Activated naive CD8-positive, alpha-beta T cell treated with anti-CD3 and anti-CD28 coated beads, Interleukin-2, amount 50 U/mL, for 24 hours (primary cell): ENCODE data around the gene TOM1L2.

Source experiments
- ATAC-seq: fragments of 150-1000 bp; cut with Tn5 transposase; one replicate; pipeline ENCODE4 v1.10.0; 2021
- DNase-seq: peaks from one replicate; pipeline ENCODE4 v3.0.0; 2021
- H3K27ac Mint-ChIP-seq: one replicate; pipeline ENCODE4 v1.8.0; 2021; ENCODE audit warnings: mild to moderate bottlenecking, mixed read lengths
- H3K27me3 Mint-ChIP-seq: one replicate; pipeline ENCODE4 v1.8.0; 2021; ENCODE audit warnings: mixed read lengths
- H3K36me3 Mint-ChIP-seq: one replicate; pipeline ENCODE4 v1.8.0; 2021; ENCODE audit warnings: low read depth, mixed read lengths
- H3K4me1 Mint-ChIP-seq: one replicate; pipeline ENCODE4 v1.8.0; 2021; ENCODE audit warnings: mixed read lengths
- H3K4me3 Mint-ChIP-seq: one replicate; pipeline ENCODE4 v1.8.0; 2021; ENCODE audit warnings: mild to moderate bottlenecking, moderate library complexity, mixed read lengths
- H3K9me3 Mint-ChIP-seq: one replicate; pipeline ENCODE4 v1.8.0; 2021; ENCODE audit warnings: mixed read lengths

Gene TOM1L2

DNA sequence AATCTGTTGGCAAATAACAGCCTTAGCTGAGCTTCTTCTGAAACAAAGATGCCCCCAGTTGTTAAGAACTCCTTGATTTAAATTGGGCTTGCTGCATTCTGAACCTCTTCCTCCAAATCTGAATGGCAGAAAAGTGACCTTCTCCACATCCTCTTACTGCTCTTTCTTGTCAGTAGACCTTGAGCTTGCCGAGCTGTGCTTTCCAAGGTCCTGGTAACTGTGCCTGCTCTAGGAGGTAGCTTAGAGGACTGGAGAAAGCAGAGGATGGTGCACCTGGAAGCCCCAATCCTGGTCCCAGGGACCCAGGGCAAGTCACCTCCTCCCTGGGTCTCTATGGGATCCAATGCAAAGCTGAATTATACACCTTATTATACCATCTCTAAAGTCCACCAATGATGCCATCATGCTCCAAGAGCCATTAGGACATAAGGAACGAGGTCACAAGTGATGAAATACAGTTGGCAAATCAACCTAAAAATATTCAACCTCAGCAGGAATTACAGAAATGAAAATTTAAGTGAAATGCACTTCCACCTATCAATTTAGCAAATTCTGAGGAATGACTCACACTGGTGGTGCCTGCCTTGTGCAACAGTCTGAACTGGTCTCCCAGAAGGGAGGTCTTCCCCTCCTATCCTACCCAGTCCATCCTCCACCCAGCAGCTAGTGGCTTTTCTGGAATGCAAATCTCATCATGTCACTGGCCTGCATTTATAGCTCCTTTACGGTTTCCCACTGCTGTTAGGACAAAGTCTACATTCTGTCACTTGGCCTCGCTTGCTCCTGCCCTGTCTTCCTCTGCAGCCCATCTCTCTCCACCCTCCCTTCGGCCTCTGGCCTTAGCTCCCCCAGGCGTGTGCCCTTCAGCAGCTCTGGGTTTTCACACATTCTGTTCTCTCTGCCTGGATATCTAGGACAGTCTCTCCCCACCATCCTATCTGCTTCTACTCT is 36.6 kb downstream of the TOM1L2 start:
- ATAC-seq, result no peak
- Mint-ChIP-seq H3K4me3 (no peak overlapping the region), H3K27ac (no peak overlapping the region), H3K4me1 (peaks cover 31% of the 10 kb centered on the region), H3K27me3 (no peaks in the 10 kb centered on the region), H3K36me3 (no peaks in the 10 kb centered on the region), H3K9me3 (no peaks in the 10 kb centered on the region)
- DNase-seq, result no peak

DNA sequence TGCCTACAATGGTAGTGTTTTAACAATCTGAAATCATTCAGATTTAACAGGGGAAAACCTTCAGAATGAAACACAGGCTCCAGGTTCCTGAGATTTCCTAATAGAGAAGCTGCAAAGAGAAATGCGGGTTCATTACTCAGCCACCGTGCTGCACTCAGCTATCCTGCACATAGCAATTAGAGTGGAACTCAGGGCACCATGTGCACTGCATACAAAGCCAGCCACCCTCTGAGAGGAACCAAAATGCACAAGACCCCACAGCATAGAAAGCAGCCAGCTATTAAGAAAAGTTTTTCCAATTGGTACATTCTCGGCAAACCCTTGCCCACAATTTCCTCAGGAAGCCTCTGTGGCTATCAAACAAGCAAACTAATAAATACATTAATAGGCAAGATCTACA is 37.4 kb downstream of the TOM1L2 start:
- H3K4me1 Mint-ChIP-seq, result peaks cover 31% of the 10 kb centered on the region
- no peak overlapping the region for H3K4me3 Mint-ChIP-seq
- ATAC-seq (no peak), DNase-seq (no peak)
- no peak overlapping the region for H3K27ac Mint-ChIP-seq
- no peaks in the 10 kb centered on the region for H3K9me3 Mint-ChIP-seq
- H3K27me3 Mint-ChIP-seq, result no peaks in the 10 kb centered on the region
- no peaks in the 10 kb centered on the region for H3K36me3 Mint-ChIP-seq

DNA sequence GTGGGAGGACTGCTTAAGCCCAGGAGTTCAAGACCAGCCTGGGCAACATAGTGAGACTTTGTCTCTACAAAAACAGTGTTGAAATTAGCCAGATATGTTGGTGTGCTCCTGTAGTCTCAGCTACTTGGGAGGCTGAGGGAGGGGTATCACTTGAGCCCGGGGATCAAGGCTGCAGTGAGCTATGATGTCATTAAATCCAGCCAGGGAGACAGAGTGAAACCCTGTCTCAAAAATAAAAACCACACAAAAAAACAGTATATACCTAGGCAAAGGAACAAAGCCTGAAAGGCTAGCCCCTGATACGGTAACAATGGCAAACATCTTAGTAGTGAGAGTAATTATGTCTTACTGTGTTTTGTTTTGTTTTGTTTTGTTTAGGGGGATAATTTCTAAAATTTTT is 38.0 kb downstream of the TOM1L2 start:
- H3K27me3 Mint-ChIP-seq, result no peaks in the 10 kb centered on the region
- peak overlapping the region; percentile 10 for H3K27ac Mint-ChIP-seq
- H3K4me1 Mint-ChIP-seq, result peaks cover 31% of the 10 kb centered on the region
- ATAC-seq, result no peak
- H3K9me3 Mint-ChIP-seq, result no peaks in the 10 kb centered on the region
- no peak overlapping the region for H3K4me3 Mint-ChIP-seq
- DNase-seq, result no peak
- H3K36me3 Mint-ChIP-seq, result no peaks in the 10 kb centered on the region

DNA sequence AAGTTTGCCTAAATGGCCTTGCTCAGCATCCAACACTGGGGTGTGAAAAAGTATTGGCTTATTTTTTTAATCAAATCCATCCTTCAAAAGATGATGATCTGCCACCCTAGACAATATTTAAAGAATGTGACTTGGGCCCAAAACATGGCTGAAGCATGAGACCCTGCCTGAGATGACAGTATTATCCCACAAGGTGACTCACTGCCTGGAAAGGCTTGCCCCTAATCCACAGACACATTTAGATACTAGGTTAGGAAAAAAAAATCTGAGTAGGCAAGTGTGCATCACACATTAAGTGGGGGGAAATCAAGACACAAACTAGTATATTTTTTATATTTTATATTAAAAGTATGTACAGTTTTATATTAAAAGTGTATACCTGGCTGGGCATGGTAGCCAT is 38.4 kb downstream of the TOM1L2 start:
- DNase-seq, result no peak
- Mint-ChIP-seq H3K4me1 (peaks cover 31% of the 10 kb centered on the region), H3K27ac (peak overlapping the region; percentile 14), H3K9me3 (no peaks in the 10 kb centered on the region), H3K36me3 (no peaks in the 10 kb centered on the region), H3K4me3 (no peak overlapping the region), H3K27me3 (no peaks in the 10 kb centered on the region)
- peak; percentile 82 for ATAC-seq

DNA sequence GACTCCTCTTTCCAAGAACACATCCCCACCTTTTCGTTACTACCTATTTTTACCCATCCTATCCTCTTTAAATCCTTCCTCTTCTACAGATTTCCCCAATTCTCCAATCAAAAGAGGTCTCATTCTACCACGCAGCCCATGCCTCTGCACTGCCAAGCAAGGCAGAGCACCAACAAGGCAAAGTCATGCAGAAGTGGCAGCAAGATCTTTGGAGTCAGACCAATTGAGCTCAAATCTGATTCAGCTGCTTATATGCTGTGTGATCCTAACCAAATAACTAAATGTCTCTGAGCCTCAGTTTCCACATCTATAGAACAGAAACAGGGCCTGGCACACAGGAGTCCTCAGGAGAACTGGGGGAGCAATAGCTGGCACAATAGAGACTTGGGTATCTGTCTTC is 41.0 kb downstream of the TOM1L2 start:
- ATAC-seq (no peak), DNase-seq (no peak)
- Mint-ChIP-seq H3K4me1 (peaks cover 25% of the 10 kb centered on the region), H3K27me3 (no peaks in the 10 kb centered on the region), H3K36me3 (no peaks in the 10 kb centered on the region), H3K9me3 (no peaks in the 10 kb centered on the region), H3K27ac (no peak overlapping the region), H3K4me3 (no peak overlapping the region)

DNA sequence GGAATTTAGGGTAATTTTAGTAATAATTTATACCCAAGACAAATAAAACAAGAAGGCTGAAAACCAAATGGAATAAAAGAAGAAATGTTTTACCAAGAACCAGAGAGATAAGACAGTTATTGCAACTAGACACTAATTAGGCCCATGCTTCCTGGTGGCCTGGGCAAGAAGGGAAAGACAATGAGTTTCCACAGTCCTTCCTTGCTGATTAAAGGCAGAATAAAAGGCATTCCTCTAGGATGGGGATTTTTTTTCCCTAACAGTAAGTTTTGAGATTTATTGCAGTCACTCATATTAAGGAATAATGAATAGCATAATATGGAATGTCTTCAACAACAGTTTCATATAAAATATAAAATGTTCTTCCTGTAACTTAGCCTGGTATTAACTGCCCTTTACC is 41.5 kb downstream of the TOM1L2 start:
- ATAC-seq (no peak), DNase-seq (no peak)
- Mint-ChIP-seq H3K27ac (no peak overlapping the region), H3K4me3 (no peak overlapping the region), H3K27me3 (no peaks in the 10 kb centered on the region), H3K9me3 (no peaks in the 10 kb centered on the region), H3K36me3 (no peaks in the 10 kb centered on the region), H3K4me1 (peaks cover 21% of the 10 kb centered on the region)

DNA sequence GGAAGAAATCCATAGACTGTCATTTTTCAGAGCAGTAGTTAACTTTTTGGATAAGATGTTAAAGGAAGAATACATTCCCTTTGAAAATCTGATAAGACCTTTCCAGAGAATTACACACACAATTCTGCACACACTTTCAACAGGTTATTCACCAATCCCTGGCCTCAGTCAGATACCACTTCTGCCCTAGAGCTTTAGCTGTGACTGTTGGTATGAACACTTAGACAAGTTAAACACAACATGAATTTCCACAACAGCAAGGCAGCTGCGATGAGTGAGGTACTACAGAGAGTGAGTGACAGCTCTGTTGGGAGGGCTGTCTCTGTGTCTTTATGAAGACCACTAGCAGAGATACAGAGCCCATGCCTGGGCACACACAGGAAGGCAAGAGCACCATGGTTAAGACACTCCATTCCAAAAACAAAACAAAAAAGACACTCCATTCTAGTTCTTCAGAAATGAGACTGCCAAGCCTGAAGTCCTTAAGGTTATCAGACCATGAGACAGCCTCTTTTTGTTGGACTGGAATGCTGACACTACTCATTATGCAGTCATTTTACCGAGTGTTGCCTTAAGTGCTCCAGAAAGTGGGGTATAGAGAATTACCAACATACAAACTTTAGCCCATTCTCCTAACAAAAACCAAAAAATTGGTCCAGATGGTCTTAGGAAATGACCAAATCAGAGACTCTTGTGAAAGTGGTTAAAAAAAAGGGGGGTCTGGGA is 42.4 kb downstream of the TOM1L2 start:
- no peak for DNase-seq
- no peaks in the 10 kb centered on the region for H3K9me3 Mint-ChIP-seq

DNA sequence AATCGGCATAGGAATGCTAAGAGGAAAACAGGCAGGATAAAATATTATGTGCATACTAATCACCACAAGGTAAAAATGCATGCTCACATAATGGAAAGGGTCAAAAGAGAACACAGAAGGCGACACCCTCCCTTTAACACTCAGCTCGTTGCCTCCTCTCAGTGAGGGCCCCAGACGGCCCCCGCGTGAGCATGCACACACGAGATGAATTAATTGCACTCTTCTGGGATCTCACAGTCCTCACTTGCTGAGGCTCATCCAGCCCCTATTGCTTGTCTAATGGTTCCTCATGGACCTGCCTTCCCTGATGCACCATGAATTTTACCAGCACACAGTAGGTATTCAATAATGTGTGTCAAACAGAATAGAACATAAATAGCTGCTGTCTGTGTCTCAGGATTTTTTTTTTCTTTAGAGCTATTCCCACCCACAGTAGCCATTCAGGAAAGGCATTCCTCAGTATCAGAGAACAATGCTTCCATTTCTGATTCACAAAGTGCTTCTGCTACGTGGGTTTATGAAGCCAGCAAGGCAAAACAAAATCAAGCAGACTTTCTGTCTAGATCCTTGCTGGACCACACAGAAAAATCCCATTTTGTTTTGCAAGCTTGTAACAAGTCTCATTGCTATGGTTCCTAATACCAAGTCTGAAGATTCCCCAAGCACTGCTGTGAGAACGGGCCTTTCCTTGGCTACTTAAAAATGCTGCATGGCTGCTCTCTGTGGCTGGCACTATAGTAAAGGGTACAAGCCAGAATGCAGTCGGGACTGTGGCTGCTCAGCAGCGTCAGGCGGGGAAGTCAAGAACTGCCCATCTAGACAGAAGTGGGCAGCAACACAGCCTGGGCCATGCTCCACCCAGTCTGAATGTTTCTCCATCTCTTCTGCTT is 43.6 kb downstream of the TOM1L2 start:
- Mint-ChIP-seq H3K27me3 (no peaks in the 10 kb centered on the region), H3K9me3 (no peaks in the 10 kb centered on the region), H3K4me1 (peaks cover 4% of the 10 kb centered on the region), H3K27ac (no peak overlapping the region), H3K36me3 (peaks cover 1% of the 10 kb centered on the region), H3K4me3 (no peak overlapping the region)
- no peak for ATAC-seq
- DNase-seq, result no peak

More for the DNA sequence above, 42.4 kb downstream of the TOM1L2 start:
- Mint-ChIP-seq H3K27me3 (no peaks in the 10 kb centered on the region), H3K4me1 (peaks cover 14% of the 10 kb centered on the region), H3K36me3 (peaks cover 1% of the 10 kb centered on the region), H3K27ac (no peak overlapping the region), H3K4me3 (no peak overlapping the region)
- ATAC-seq, result no peak

DNA sequence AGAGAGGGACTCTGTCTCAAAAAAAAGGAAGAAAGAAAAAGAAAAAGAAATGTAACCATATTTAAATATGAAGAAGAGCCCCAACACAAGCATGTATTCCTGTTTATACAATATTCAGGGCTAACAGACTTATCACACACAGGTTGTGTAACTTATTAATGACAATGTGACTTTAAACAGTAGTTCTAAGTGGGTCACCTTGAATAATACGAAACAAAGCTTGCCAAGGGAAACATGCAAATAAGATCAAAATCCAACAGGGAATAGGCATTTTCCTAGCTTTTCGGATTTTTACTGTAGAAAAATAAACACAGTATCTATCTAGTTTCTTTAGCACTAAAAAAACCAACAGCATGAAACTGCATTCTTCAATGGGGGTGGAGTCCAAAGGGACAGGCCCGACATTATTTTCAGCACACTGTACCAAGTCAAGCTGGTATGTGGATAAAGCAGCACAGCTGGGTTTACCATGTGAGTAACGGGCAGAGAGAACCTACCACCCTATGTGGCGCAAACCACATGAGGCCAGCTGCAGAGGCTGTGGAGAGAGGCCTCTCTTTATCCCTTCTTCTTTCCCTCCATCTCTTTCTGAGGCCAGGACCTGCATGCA is 45.3 kb downstream of the TOM1L2 start:
- DNase-seq (no peak), ATAC-seq (no peak)
- Mint-ChIP-seq H3K27me3 (no peaks in the 10 kb centered on the region), H3K4me1 (peaks cover 7% of the 10 kb centered on the region), H3K27ac (no peak overlapping the region), H3K36me3 (peaks cover 1% of the 10 kb centered on the region), H3K4me3 (no peak overlapping the region), H3K9me3 (no peaks in the 10 kb centered on the region)

DNA sequence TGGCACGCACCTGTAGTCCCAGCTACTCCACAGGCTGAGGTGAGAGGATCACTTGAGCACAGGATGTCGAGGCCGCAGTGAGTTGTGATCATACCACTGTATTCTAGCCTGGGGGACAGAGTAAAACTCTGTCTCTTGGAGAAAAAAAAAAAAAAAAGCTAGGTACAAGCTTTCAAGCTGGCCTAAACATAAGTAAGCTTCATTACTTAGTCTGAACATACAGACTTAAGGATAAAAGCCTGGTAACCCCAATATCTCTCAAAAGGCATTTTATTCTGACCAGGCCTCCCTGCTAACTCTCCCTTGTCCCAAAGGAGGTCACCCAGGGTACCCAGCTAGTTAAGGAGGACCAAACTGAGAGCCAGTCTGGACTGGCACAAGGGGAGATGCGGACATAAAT is 46.2 kb downstream of the TOM1L2 start:
- DNase-seq, result no peak

DNA sequence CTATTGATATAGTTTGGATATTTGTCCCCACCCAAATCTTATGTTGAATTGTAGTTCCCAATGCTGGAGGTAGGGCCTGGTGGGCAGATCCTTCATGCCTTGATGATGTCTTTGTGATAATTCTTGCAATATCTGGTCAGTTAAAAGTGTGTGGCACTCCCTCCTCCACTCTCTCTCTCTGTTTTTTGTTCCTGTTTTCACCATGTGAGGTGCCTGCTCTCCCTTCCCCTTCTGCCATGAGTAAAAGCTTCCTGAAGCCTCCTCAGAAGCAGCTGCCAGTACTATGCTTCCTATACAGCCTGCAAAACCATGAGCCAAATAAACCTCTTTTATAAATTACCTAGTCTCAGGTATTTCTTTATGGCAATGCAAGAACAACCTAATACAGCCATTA is 47.3 kb downstream of the TOM1L2 start:
- H3K27me3 Mint-ChIP-seq, result no peaks in the 10 kb centered on the region
- no peak overlapping the region for H3K27ac Mint-ChIP-seq
- no peak overlapping the region for H3K4me3 Mint-ChIP-seq
- DNase-seq, result no peak
- H3K9me3 Mint-ChIP-seq, result no peaks in the 10 kb centered on the region
- ATAC-seq, result no peak
- peaks cover 18% of the 10 kb centered on the region for H3K4me1 Mint-ChIP-seq
- peaks cover 1% of the 10 kb centered on the region for H3K36me3 Mint-ChIP-seq

More for the DNA sequence above, 46.2 kb downstream of the TOM1L2 start:
- Mint-ChIP-seq H3K4me3 (no peak overlapping the region), H3K27ac (no peak overlapping the region), H3K4me1 (peaks cover 15% of the 10 kb centered on the region), H3K9me3 (no peaks in the 10 kb centered on the region), H3K27me3 (no peaks in the 10 kb centered on the region), H3K36me3 (peaks cover 1% of the 10 kb centered on the region)
- ATAC-seq, result no peak

DNA sequence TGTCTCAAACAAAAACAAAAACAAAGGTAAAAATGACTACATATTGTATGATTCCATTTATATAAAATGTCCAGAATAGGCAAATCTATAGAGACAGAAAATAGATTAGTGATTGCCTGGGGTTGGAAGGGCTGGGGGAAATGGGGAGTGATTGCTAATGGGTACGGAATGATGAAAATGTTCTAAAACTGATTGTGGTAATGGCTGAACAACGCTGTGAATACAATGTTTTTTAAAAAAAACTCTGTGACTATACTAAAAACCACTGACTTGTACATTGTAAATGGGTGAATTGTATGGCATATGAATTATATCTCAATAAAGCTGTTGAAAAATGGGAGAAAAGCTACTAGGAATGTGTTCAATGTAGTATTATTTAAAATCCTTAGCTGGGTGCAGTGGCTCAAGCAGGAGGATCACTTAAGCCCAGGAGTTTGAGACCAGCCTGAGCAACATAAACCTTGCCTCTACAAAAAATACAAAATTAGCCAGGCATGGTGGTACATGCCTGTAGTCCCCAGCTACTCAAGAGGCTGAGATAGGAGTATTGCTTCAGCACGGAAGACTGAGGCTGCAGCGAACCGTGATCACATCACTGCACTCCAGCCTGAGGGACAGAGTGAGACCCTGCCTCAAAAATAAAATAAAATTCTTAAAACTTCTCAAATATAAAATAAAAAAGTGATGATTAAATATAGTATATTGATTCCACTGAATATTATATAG is 47.9 kb downstream of the TOM1L2 start:
- H3K4me1 Mint-ChIP-seq, result peaks cover 19% of the 10 kb centered on the region
- no peak overlapping the region for H3K27ac Mint-ChIP-seq
- ATAC-seq, result no peak

DNA sequence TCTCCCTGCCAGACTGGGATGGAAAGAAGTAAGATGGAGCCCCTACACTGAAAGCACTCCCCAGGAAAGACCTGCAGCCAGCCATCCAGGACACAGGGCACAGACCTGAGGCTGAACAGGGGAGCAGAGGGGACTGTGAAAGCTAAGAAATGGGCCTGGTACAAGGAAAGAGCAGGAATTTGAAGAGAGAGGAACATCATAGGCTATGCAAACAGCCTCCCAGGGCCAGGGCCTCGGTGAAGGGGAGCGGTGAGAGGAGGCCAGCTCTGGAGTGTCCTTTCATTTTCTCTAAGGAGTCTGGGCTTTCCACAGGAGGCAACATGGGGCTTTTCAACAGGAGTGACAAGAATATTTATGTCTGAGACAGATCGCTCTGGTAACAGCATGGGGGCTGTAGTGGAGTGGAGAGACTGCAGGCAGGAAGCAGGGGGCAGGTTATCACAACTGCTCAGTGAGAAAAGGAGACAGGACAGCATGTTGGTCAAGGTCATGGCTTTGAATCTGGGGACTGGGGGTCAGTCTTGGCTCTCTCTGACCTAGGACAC is 50.1 kb downstream of the TOM1L2 start:
- DNase-seq, result no peak

More for the DNA sequence above, 47.9 kb downstream of the TOM1L2 start:
- DNase-seq, result no peak
- no peaks in the 10 kb centered on the region for H3K27me3 Mint-ChIP-seq
- H3K36me3 Mint-ChIP-seq, result peaks cover 1% of the 10 kb centered on the region
- H3K9me3 Mint-ChIP-seq, result no peaks in the 10 kb centered on the region
- no peak overlapping the region for H3K4me3 Mint-ChIP-seq

More for the DNA sequence above, 50.1 kb downstream of the TOM1L2 start:
- no peak for ATAC-seq
- H3K27ac Mint-ChIP-seq, result no peak overlapping the region
- H3K9me3 Mint-ChIP-seq, result no peaks in the 10 kb centered on the region
- H3K36me3 Mint-ChIP-seq, result peaks cover 1% of the 10 kb centered on the region
- no peaks in the 10 kb centered on the region for H3K27me3 Mint-ChIP-seq
- peaks cover 20% of the 10 kb centered on the region for H3K4me1 Mint-ChIP-seq
- H3K4me3 Mint-ChIP-seq, result no peak overlapping the region
